ENCODE results near the gene OAT. TPM values are rescaled to one million over a fixed set of nuclear protein-coding genes. Genes with fewer than 3 reads are reported as not detected.

Gene OAT
- total and polyA plus RNA-seq, 2 donors from 2014 or later: 44.1 to 76.6 TPM

DNA sequence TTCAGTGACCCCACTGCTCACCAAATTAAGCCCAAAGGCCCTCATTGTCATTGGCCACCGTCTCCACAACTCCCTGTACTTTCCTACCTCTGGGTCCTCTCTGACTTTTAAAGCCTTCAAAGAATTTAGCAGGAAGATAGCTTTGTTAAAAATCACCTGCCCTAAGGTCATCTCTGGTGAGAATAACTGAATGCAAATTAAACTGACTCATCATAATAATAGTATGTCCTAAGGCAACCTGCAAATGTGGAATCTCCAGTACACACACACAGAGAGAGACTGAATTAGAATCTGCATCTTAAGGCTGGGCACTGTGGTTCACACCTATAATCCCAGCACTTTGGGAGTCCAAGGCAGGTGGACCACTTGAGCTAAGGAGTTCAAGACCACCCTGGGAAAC, 24.1 kb downstream of the OAT start:
- Histone ChIP-seq H3K27ac (ENCODE audit: low read depth in 2 of 2, low read length in 2 of 2) (no peak overlapping the region), H3K4me1 (ENCODE audit: control insufficient read depth in 2 of 3, insufficient read depth in 2 of 3, low read depth in 1 of 3, low read length in 3 of 3) (no peaks in the 10 kb centered on the region), H3K36me3 (ENCODE audit: control insufficient read depth in 2 of 3, insufficient read depth in 3 of 3, low read length in 3 of 3) (peaks cover 0 to 2% (median 1%) of the 10 kb centered on the region in 3 donors), H3K27me3 (ENCODE audit: control insufficient read depth, insufficient read depth, low read length) (no peaks in the 10 kb centered on the region), H3K9ac (ENCODE audit: low read length in 3 of 3) (no peak overlapping the region), H3K9me3 (ENCODE audit: control insufficient read depth in 2 of 3, insufficient read depth in 1 of 3, low read length in 3 of 3) (no peaks in the 10 kb centered on the region), H3K4me3 (ENCODE audit: low read length in 3 of 3) (no peak overlapping the region)
- intact Hi-C loops (cut with DNase I): no loop called here
- DNase-seq (no peak), FAIRE-seq (no peak)
- TF ChIP-seq, protein P1, sequence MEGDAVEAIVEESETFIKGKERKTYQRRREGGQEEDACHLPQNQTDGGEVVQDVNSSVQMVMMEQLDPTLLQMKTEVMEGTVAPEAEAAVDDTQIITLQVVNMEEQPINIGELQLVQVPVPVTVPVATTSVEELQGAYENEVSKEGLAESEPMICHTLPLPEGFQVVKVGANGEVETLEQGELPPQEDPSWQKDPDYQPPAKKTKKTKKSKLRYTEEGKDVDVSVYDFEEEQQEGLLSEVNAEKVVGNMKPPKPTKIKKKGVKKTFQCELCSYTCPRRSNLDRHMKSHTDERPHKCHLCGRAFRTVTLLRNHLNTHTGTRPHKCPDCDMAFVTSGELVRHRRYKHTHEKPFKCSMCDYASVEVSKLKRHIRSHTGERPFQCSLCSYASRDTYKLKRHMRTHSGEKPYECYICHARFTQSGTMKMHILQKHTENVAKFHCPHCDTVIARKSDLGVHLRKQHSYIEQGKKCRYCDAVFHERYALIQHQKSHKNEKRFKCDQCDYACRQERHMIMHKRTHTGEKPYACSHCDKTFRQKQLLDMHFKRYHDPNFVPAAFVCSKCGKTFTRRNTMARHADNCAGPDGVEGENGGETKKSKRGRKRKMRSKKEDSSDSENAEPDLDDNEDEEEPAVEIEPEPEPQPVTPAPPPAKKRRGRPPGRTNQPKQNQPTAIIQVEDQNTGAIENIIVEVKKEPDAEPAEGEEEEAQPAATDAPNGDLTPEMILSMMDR (IDR thresholded peaks at IDR 0.05; ENCODE audit: borderline replicate concordance, extremely low read depth, insufficient read depth): no peak

DNA sequence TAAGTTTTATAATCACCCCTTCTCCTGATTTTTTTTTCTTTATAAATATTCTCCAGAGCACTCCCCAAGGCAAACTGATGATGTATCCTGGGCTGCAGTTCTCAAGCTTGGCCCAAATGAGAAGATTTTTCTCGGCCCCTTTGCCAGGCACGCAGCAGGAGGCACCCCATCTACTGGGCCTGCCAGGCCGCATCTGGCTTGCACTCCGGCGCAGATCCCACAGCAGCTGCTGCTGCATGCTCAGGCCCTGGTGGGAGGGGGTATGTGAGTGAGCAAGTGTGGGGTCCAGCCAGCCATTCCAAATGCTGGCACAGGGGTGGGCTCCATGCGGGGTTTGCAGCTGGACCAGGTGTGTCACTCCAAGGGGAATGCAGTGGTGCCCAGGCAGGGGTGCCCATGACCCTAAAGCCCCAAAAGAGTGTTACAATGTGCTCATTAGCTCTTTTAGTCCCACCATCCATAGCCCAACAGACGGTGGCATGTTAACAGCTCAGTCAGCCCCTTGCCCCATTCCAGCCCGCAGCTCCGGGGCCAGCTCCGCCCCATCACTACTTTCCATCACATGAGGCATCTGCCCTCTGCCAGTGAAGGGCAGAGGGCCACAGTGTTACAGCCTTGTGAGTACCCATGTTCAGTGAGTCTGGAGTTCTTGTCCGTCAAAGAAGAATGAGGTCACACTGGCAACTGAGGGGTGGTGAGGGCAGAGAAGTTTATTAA, 25.9 kb downstream of the OAT start:
- no peak overlapping the region for H3K4me3 ChIP-seq (ENCODE audit: low read length in 3 of 3)
- no peak overlapping the region for H3K9ac ChIP-seq (ENCODE audit: low read length in 3 of 3)
- H3K4me1 ChIP-seq (ENCODE audit: control insufficient read depth in 2 of 3, insufficient read depth in 2 of 3, low read depth in 1 of 3, low read length in 3 of 3): peaks cover 0 to 5% (median 0%) of the 10 kb centered on the region in 3 donors
- no peak overlapping the region for H3K27ac ChIP-seq (ENCODE audit: low read depth in 2 of 2, low read length in 2 of 2)
- TF ChIP-seq, protein P1 (IDR thresholded peaks at IDR 0.05; ENCODE audit: borderline replicate concordance, extremely low read depth, insufficient read depth): no peak
- FAIRE-seq (no peak), DNase-seq (no peak)
- no peaks in the 10 kb centered on the region for H3K27me3 ChIP-seq (ENCODE audit: control insufficient read depth, insufficient read depth, low read length)
- intact Hi-C loops (cut with DNase I): no loop called here
- no peaks in the 10 kb centered on the region for H3K36me3 ChIP-seq (ENCODE audit: control insufficient read depth in 2 of 3, insufficient read depth in 3 of 3, low read length in 3 of 3)
- H3K9me3 ChIP-seq (ENCODE audit: control insufficient read depth in 2 of 3, insufficient read depth in 1 of 3, low read length in 3 of 3): no peaks in the 10 kb centered on the region

DNA sequence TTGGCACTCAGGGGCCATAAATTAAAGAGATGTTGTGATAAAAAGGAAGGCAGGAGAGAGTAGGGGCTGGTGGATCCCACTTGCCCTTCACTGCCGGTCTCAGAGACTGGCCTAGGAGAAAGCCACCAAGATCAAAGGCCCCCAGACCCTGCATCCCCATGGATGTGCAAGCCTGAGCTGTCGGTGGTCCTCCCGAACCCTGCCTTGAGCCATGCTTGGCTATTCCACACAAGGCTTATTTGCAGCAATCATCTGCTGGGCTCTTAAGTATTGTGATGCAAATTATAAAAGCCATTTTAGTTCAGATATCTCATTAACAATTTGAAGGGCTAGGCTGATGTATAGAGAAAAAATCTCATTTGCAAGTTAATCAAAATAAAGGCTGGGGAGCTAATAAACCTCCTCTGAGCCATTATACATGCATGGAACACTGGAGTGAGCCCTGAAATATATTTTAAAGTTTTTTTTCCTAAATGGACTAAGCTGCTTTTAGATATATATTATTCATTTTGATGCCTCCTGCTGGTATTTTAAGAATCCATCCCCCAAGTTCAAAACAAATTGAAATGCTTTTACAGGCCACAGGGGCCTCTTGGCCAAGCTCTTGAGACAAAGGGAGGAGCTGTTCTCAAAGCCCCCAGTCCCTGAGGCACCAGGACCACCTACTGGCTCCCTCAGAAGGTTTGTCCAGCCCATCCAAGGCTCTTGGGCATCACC, 28.1 kb downstream of the OAT start:
- no peak overlapping the region for H3K9ac ChIP-seq (ENCODE audit: low read length in 3 of 3)
- no peak for FAIRE-seq
- no peaks in the 10 kb centered on the region for H3K27me3 ChIP-seq (ENCODE audit: control insufficient read depth, insufficient read depth, low read length)
- no peak overlapping the region for H3K27ac ChIP-seq (ENCODE audit: low read depth in 2 of 2, low read length in 2 of 2)
- no peak for DNase-seq
- TF ChIP-seq, protein P1 (IDR thresholded peaks at IDR 0.05; ENCODE audit: borderline replicate concordance, extremely low read depth, insufficient read depth): no peak
- peaks cover 0 to 5% (median 0%) of the 10 kb centered on the region in 3 donors for H3K4me1 ChIP-seq (ENCODE audit: control insufficient read depth in 2 of 3, insufficient read depth in 2 of 3, low read depth in 1 of 3, low read length in 3 of 3)
- intact Hi-C loops (cut with DNase I): no loop called here
- H3K9me3 ChIP-seq (ENCODE audit: control insufficient read depth in 2 of 3, insufficient read depth in 1 of 3, low read length in 3 of 3): no peaks in the 10 kb centered on the region
- no peaks in the 10 kb centered on the region for H3K36me3 ChIP-seq (ENCODE audit: control insufficient read depth in 2 of 3, insufficient read depth in 3 of 3, low read length in 3 of 3)
- no peak overlapping the region for H3K4me3 ChIP-seq (ENCODE audit: low read length in 3 of 3)

Measured in kidney (tissue), 14 donors.